Gastroesophageal sphincter (tissue), 3 donors: ENCODE data around the gene PDK4.
"Not testable (repeated sequence)": the region's sequence is repeated elsewhere in the genome, so short reads cannot be mapped to it uniquely, and the experiment has no call there.

Experiments used
- EP300 ChIP-seq: sonication (generic); formaldehyde crosslinking; IDR thresholded peaks from one replicate; pipeline ENCODE4 v1.6.1; 2017; ENCODE audit warnings: antibody characterized with exemption, mild to moderate bottlenecking
- POLR2AphosphoS5 ChIP-seq: sonication (generic); formaldehyde crosslinking; IDR thresholded peaks from one replicate; pipeline ENCODE4 v1.6.1; 2017; ENCODE audit warnings: antibody characterized with exemption
- TF ChIP-seq, protein P1 (sequence below), 4 experiments: fragments of 200-600 bp in 2 of 4; fragments of 450-650 bp in 2 of 4; sonication (generic) in 1 of 4; IDR thresholded peaks; one replicate each; pipeline ENCODE4 v1.5.1; 2017 to 2019; ENCODE audit warnings: antibody characterized with exemption in 4 of 4, mild to moderate bottlenecking in 2 of 4, moderate library complexity in 2 of 4

GRCh38 chr7:95604811-95605210 lies 8.5 kb upstream of the PDK4 start:
- not testable (repeated sequence) for TF ChIP-seq EP300, POLR2AphosphoS5
- TF ChIP-seq, protein P1, sequence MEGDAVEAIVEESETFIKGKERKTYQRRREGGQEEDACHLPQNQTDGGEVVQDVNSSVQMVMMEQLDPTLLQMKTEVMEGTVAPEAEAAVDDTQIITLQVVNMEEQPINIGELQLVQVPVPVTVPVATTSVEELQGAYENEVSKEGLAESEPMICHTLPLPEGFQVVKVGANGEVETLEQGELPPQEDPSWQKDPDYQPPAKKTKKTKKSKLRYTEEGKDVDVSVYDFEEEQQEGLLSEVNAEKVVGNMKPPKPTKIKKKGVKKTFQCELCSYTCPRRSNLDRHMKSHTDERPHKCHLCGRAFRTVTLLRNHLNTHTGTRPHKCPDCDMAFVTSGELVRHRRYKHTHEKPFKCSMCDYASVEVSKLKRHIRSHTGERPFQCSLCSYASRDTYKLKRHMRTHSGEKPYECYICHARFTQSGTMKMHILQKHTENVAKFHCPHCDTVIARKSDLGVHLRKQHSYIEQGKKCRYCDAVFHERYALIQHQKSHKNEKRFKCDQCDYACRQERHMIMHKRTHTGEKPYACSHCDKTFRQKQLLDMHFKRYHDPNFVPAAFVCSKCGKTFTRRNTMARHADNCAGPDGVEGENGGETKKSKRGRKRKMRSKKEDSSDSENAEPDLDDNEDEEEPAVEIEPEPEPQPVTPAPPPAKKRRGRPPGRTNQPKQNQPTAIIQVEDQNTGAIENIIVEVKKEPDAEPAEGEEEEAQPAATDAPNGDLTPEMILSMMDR (IDR thresholded peaks at IDR 0.05) = not testable (repeated sequence)
